Esophagus muscularis mucosa (tissue), 4 donors: ENCODE measurements around the gene VTN. TPM values are rescaled to one million over a fixed set of nuclear protein-coding genes. Genes with fewer than 3 reads are reported as not detected.
A peak's percentile ranks its signal among the peaks of the same experiment; 100 is the strongest.

Source experiments
- DNase-seq: peaks from one replicate; pipeline ENCODE4 v3.0.0-alpha.2; 2017; ENCODE audit errors: extremely low spot score
- H3K27ac ChIP-seq, 4 donors: fragments of 200-600 bp; sonication (generic); replicated peaks in 1 of 4; 1 replicate in 3 of 4; 2 replicates in 1 of 4; pipeline ENCODE4 v1.5.1; 2016 to 2019; ENCODE audit warnings: mild to moderate bottlenecking in 1 of 4
- H3K27me3 ChIP-seq, 4 donors: fragments of 200-600 bp; sonication (generic); one replicate each; pipeline versions ENCODE4 v1.5.1 to v1.6.0; 2016 to 2019
- H3K36me3 ChIP-seq, 4 donors: fragments of 200-600 bp; sonication (generic); one replicate each; pipeline ENCODE4 v1.5.1; 2016 to 2019
- H3K4me1 ChIP-seq, 4 donors: fragments of 200-600 bp; sonication (generic); one replicate each; pipeline ENCODE4 v1.5.1; 2016 to 2019
- H3K4me3 ChIP-seq, 4 donors: fragments of 200-600 bp; sonication (generic); 1 replicate in 2 of 4; 2 replicates in 2 of 4; pipeline ENCODE4 v1.5.1; 2016 to 2019; ENCODE audit warnings: mild to moderate bottlenecking in 4 of 4, moderate library complexity in 1 of 4
- H3K9me3 ChIP-seq, 4 donors: fragments of 200-600 bp; sonication (generic); 1 replicate in 3 of 4; 2 replicates in 1 of 4; pipeline ENCODE4 v1.5.1; 2016 to 2019
- EP300 ChIP-seq: sonication (generic); formaldehyde crosslinking; IDR thresholded peaks from one replicate; pipeline ENCODE4 v1.6.1; 2017; ENCODE audit warnings: antibody characterized with exemption
- POLR2A ChIP-seq: fragments of 450-650 bp; IDR thresholded peaks from one replicate; pipeline ENCODE4 v1.6.1; 2017; ENCODE audit warnings: antibody characterized with exemption, moderate library complexity, mild to moderate bottlenecking, low read depth
- POLR2AphosphoS5 ChIP-seq, 2 donors: sonication (generic); formaldehyde crosslinking; IDR thresholded peaks; one replicate each; pipeline ENCODE4 v1.6.1; 2017; ENCODE audit warnings: antibody characterized with exemption in 2 of 2
- WGBS: methylation state at CpG from one replicate; pipeline ENCODE4 v1.1.5; 2018; 5-methylcytosine and 5-hydroxymethylcytosine counted together
- intact Hi-C: fragments of 100-400 bp; cut with DNase I; formaldehyde crosslinking; loops from one replicate; pipeline ENCODE4 v1.15.1; 2023
- total RNA-seq, 4 donors: library from RNA; depleted of rRNA; stranded (reverse); fragments of >200 nt; gene quantifications; one replicate each; pipeline versions ENCODE4 v1.1.0 to v1.2.1, GENCODE V29; 2016
- TF ChIP-seq, protein P1 (sequence below), 3 experiments: fragments of 200-600 bp in 2 of 3; fragments of 450-650 bp in 1 of 3; sonication (generic) in 2 of 3; IDR thresholded peaks; one replicate each; pipeline ENCODE4 v1.5.1; 2017 to 2019; ENCODE audit warnings: antibody characterized with exemption in 3 of 3, mild to moderate bottlenecking in 2 of 3, moderate library complexity in 1 of 3

The VTN gene, protein sequence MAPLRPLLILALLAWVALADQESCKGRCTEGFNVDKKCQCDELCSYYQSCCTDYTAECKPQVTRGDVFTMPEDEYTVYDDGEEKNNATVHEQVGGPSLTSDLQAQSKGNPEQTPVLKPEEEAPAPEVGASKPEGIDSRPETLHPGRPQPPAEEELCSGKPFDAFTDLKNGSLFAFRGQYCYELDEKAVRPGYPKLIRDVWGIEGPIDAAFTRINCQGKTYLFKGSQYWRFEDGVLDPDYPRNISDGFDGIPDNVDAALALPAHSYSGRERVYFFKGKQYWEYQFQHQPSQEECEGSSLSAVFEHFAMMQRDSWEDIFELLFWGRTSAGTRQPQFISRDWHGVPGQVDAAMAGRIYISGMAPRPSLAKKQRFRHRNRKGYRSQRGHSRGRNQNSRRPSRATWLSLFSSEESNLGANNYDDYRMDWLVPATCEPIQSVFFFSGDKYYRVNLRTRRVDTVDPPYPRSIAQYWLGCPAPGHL
- total RNA-seq: 1 to 10 TPM in 1 of 4 donors, under 1 TPM in 3; under 0.01 to 1.3 (median 0.58) TPM

DNA sequence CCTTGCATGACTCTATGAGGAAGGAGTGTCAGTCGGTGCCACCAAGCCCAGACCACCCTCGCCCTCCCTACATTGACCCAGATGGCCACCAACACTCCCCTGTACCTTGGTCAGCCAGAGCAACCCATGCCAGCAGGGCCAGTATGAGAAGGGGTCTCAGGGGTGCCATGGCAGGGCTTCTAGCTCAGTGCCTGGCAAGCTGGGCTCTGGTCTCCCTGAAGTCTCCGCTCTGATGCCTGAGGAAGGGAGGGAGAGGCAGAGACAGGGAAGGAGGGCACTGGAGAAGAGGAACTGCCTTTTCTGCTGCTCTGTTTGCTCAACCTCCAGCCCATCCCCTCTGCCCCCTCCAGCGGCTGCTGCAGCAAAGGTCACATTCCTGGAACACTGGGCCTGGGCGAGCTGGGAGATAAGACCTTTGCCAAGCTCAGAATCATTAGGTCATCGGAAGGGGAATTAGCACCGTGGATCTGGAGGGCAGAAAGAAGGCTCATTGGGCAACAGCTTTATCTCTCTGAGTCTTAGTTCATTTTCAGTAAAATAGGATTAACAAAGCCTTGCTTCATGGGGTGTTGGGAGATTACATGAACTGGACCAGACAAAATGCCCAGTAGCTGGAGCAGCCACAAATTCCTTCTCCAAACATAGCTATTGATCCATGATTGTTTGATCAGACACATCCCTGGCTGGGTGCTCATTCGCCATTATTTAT, at the start of gene VTN:
Gene VTN (minus strand): TSS at position 273 of the 709 bp plus-strand sequence. CDS start 104 bp downstream, at position 169.
- Histone ChIP-seq H3K27me3 (no peaks in the 10 kb centered on the region), H3K9me3 (no peaks in the 10 kb centered on the region), H3K36me3 (peaks cover 0 to 17% (median 9%) of the 10 kb centered on the region in 4 donors), H3K27ac (peak within 1 kb of the TSS; percentile 65 to 83 (median 79)), H3K4me3 (peak within 1 kb of the TSS; percentile 55 to 65 (median 63)), H3K4me1 (peaks cover 30 to 38% (median 33%) of the 10 kb centered on the region in 4 donors)
- 33% methylated on average over 8 of the region's 8 CpGs for WGBS
- TF ChIP-seq EP300 (no peak), POLR2AphosphoS5 (IDR thresholded peaks at IDR 0.05) (no peak)
- intact Hi-C loops: no loop called here
- DNase-seq: no peak

DNA sequence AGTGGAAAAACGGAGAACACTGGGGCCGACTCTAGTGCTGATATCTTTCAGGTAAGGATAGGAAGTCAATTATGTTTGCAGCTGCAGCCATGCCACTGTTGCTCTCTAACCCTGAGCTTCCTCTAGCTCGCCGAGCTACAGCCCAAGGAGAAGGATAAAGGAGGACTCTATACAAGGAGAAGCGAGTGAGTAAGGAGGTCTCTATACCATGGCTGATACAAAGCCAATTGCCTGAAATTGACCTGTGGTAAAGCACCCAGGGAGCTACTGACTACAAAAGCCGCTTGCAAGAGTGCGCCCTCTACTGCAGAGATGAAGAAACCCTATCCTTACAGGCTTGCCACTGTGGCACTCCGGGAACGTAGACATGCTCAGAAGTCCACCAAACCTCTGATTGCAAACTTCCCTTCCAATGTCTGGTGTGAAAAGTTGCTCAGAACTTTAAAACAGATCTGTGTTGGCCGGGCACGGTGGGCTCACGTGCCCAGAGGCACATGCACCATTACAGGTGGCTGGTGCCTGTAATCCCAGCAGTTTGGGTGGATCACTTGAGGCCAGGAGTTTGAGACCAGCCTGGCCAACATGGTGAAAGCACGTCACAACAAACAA, 46.7 kb upstream of the VTN start:
- intact Hi-C loops: no loop called here
- Histone ChIP-seq H3K4me1 (no peaks in the 10 kb centered on the region), H3K27ac (no peak overlapping the region), H3K4me3 (no peak overlapping the region), H3K9me3 (no peaks in the 10 kb centered on the region), H3K27me3 (peaks cover 0 to 16% (median 0%) of the 10 kb centered on the region in 4 donors), H3K36me3 (no peaks in the 10 kb centered on the region)
- no peak for TF ChIP-seq POLR2A
- TF ChIP-seq EP300: no peak
- TF ChIP-seq, protein P1, sequence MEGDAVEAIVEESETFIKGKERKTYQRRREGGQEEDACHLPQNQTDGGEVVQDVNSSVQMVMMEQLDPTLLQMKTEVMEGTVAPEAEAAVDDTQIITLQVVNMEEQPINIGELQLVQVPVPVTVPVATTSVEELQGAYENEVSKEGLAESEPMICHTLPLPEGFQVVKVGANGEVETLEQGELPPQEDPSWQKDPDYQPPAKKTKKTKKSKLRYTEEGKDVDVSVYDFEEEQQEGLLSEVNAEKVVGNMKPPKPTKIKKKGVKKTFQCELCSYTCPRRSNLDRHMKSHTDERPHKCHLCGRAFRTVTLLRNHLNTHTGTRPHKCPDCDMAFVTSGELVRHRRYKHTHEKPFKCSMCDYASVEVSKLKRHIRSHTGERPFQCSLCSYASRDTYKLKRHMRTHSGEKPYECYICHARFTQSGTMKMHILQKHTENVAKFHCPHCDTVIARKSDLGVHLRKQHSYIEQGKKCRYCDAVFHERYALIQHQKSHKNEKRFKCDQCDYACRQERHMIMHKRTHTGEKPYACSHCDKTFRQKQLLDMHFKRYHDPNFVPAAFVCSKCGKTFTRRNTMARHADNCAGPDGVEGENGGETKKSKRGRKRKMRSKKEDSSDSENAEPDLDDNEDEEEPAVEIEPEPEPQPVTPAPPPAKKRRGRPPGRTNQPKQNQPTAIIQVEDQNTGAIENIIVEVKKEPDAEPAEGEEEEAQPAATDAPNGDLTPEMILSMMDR (IDR thresholded peaks at IDR 0.05): peak; percentile 25 to 62 (median 33)
- TF ChIP-seq POLR2AphosphoS5 (IDR thresholded peaks at IDR 0.05): no peak
- 17% methylated on average over 13 of the region's 13 CpGs for WGBS
- peak; percentile 83 for DNase-seq

DNA sequence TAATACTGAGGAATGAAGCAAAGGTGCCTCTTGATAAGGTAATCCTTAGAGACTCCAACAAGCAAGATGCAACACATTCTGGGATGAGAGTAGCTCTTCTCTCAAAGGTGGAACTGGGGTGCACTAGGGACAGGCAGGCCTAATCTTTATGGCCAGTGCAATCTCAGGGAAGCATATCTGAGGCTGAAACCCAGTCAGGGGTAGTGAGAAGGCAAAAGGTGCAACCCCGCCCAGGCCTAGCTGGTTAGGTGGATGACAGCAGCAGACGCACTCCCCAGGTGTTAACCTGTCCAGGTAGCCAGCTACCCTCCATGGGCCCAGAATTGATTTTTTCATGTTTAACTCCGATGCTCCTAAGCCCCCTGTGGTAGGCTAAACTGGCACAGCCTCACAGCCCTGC, 45.8 kb upstream of the VTN start:
- Histone ChIP-seq H3K27ac (no peak overlapping the region), H3K36me3 (no peaks in the 10 kb centered on the region), H3K4me3 (no peak overlapping the region), H3K4me1 (no peaks in the 10 kb centered on the region), H3K27me3 (peaks cover 0 to 20% (median 0%) of the 10 kb centered on the region in 4 donors), H3K9me3 (no peaks in the 10 kb centered on the region)
- intact Hi-C loops: no loop called here
- TF ChIP-seq, protein P1 (IDR thresholded peaks at IDR 0.05): no peak
- no peak for TF ChIP-seq POLR2A
- WGBS: 90% methylated on average over 3 of the region's 3 CpGs
- DNase-seq: no peak

DNA sequence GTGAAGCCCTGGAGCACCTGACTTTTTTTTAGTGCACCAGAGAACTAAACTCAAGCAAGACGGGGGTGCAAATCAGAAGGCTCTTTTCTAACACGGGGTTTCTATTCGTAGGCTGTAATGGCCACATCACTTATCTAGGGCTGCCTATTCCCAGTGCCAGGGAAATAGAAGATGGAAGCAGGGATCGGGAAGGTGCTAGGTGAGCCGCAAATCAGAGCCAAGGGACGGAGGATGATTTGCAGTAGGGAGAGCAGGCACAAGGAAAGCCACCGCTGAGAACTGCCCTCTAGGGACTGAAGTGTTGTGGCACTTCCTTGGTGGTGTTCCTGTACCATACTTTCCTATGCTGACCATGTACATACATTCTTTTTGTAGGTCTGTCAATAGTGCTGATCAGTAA, 43.7 kb upstream of the VTN start:
- intact Hi-C loops: no loop called here
- no peak overlapping the region for H3K4me3 ChIP-seq
- peaks cover 0 to 20% (median 0%) of the 10 kb centered on the region in 4 donors for H3K27me3 ChIP-seq
- WGBS: 63% methylated on average over 7 of the region's 7 CpGs
- TF ChIP-seq, protein P1 (IDR thresholded peaks at IDR 0.05): no peak
- TF ChIP-seq EP300 (no peak), POLR2AphosphoS5 (IDR thresholded peaks at IDR 0.05) (no peak), POLR2A (no peak)
- H3K9me3 ChIP-seq: no peaks in the 10 kb centered on the region
- no peaks in the 10 kb centered on the region for H3K36me3 ChIP-seq
- no peak overlapping the region for H3K27ac ChIP-seq
- DNase-seq: no peak
- H3K4me1 ChIP-seq: no peaks in the 10 kb centered on the region

DNA sequence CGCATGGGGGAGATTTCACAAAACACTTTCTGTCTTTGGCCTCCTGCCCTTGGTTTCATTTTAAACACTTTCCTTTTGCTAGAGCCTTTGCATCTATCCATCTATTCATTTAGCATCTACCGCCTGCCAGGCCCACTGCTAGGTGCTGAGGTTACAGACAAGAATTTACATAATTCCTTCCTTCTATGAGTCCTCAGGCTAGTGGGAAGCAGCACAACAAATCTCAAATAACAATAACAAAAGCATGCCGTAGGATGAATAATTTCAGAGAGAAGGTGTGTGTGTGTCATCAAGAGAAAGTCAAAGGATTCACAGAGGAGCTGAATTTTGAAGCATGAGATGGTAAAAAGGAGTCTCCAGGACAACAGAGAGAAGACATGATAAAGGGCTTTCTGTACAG, 42.0 kb upstream of the VTN start:
- Histone ChIP-seq H3K27ac (no peak overlapping the region), H3K4me1 (no peaks in the 10 kb centered on the region), H3K36me3 (no peaks in the 10 kb centered on the region), H3K27me3 (peaks cover 0 to 13% (median 0%) of the 10 kb centered on the region in 4 donors), H3K9me3 (no peaks in the 10 kb centered on the region), H3K4me3 (no peak overlapping the region)
- TF ChIP-seq, protein P1 (IDR thresholded peaks at IDR 0.05): no peak
- no peak for TF ChIP-seq POLR2AphosphoS5 (IDR thresholded peaks at IDR 0.05)
- TF ChIP-seq EP300: no peak
- no peak for DNase-seq
- WGBS: 75% methylated on average over 3 of the region's 3 CpGs
- intact Hi-C loops: no loop called here
